IPS DF 6.9 (cell line): ENCODE results near the gene SLC25A14.

ENCODE experiments used
- DNase-seq: peaks from one replicate; pipeline ENCODE4 v3.0.0-alpha.2; 2013; ENCODE audit warnings: low read depth, low spot score
- H3K27ac ChIP-seq: one replicate; pipeline ENCODE4 v1.5.1; 2013; ENCODE audit warnings: low read length, control low read depth
- H3K27me3 ChIP-seq: 2 replicates; pipeline ENCODE4 v1.6.1; 2013; ENCODE audit warnings: mild to moderate bottlenecking, low read length; ENCODE audit not compliant: control insufficient read depth, insufficient read depth
- H3K36me3 ChIP-seq: 2 replicates; pipeline ENCODE4 v1.6.1; 2013; ENCODE audit warnings: low read length; ENCODE audit not compliant: control insufficient read depth, insufficient read depth
- H3K4me1 ChIP-seq: 2 replicates; pipeline ENCODE4 v1.6.1; 2013; ENCODE audit warnings: low read length; ENCODE audit not compliant: control insufficient read depth, insufficient read depth
- H3K4me3 ChIP-seq: 2 replicates; pipeline ENCODE4 v1.5.1; 2013; ENCODE audit warnings: mild to moderate bottlenecking, low read length
- H3K9me3 ChIP-seq: 2 replicates; pipeline ENCODE4 v1.6.1; 2013; ENCODE audit warnings: low read length, inconsistent platforms; ENCODE audit not compliant: control insufficient read depth, insufficient read depth
- WGBS: extraction: QIAGEN DNeasy Blood & Tissue Kit; methylation state at CpG from one replicate; pipeline ENCODE4 v1.1.7; 2013; ENCODE audit warnings: mixed read lengths, missing lambda C conversion rate; ENCODE audit not compliant: insufficient read length, insufficient coverage; 5-methylcytosine and 5-hydroxymethylcytosine counted together

Gene SLC25A14

DNA sequence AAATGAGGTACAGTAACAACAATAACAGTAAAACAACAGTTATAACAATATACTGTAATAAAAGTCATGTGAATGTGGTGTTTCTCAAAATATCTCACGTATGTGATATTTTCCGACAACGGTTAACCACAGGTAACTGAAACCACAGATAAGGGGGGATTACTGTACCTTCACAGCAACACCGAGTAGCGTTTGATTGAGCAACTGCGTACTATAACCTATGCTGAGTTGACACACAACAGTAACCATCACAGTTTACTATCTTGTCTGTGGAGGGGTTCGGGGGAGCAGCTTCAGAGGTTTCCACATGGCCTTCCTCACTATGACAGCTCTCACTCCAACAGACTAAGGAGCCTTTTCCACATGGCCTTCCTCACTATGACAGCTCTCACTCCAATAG lies 75.5 kb downstream of the SLC25A14 start:
- H3K36me3 ChIP-seq, result no peaks in the 10 kb centered on the region
- H3K27ac ChIP-seq, result no peak overlapping the region
- no peak overlapping the region for H3K4me3 ChIP-seq
- no peaks in the 10 kb centered on the region for H3K9me3 ChIP-seq
- peaks cover 2% of the 10 kb centered on the region; the same call in 1 of the 2 replicates for H3K4me1 ChIP-seq
- WGBS, result no CpG with 5 or more reads among the region's 7 CpGs
- DNase-seq, result no peak
- H3K27me3 ChIP-seq, result no peaks in the 10 kb centered on the region

DNA sequence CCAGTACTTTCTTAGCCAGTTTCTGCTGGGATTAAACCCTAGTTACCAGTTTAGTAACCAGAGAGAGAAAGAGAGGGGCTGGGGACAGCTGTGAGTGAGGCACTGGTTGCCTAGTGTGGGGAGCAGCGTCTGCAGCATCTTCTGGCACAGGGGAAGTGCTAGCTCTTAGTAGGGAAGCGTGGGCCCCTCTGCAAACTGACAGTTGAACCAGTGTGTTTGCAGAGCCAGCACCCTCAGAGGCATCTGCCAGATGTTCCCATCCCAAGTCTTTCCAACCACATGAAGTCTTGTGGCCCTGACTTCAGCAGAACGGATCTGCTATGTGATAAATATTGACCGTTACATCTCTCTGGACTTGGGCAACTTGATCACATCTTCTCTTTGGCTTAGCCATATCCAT lies 77.1 kb downstream of the SLC25A14 start:
- no peak overlapping the region for H3K4me3 ChIP-seq
- no peaks in the 10 kb centered on the region for H3K9me3 ChIP-seq
- H3K4me1 ChIP-seq, result peaks cover 2% of the 10 kb centered on the region; the same call in 1 of the 2 replicates
- no peaks in the 10 kb centered on the region for H3K27me3 ChIP-seq
- H3K27ac ChIP-seq, result no peak overlapping the region
- no peaks in the 10 kb centered on the region for H3K36me3 ChIP-seq
- no peak for DNase-seq
- no CpG with 5 or more reads among the region's 4 CpGs for WGBS

DNA sequence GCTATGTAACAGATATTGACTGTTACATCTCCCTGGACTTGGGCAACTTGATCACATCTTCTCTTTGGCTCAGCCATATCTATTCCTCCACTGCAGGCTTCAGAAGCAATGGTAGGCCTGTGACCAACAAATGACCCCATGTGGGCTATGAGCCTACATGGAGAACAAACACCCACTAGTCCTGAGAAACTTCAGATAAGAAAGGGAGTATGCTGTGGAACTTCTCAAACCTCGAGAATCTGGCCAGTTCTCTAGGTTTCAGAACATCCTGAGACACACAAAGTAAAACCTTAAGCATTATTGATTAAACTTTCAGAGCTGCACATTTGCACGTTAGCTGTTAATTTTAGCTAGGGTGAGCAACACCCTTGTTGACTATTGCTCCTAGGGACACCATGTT lies 78.3 kb downstream of the SLC25A14 start:
- Histone ChIP-seq H3K27me3 (no peaks in the 10 kb centered on the region), H3K4me1 (peaks cover 2% of the 10 kb centered on the region; the same call in 1 of the 2 replicates), H3K27ac (no peak overlapping the region), H3K9me3 (no peaks in the 10 kb centered on the region), H3K4me3 (no peak overlapping the region), H3K36me3 (no peaks in the 10 kb centered on the region)
- WGBS, result no CpG with 5 or more reads among the region's 2 CpGs
- no peak for DNase-seq

DNA sequence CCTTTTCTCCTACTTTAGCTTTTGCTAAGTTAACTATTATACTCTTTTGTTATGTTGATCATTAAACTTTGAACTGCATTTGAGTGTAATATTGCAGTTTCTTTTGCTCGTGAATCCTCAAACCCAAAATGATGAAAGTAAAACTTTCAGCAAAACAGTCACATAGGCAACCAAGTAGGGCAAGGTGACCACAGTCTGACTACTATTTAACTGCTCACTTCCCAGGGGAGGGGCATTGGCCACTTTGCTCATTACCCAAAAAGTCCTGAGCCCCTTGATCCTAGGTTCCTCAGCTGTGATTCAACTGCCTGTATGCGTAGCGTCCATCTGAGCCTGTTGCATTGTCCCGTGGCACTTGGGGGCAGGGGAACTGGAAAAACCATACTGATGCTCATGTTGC lies 79.0 kb downstream of the SLC25A14 start:
- WGBS, result no CpG with 5 or more reads among the region's 4 CpGs
- no peaks in the 10 kb centered on the region for H3K27me3 ChIP-seq
- H3K4me1 ChIP-seq, result peaks cover 2% of the 10 kb centered on the region; the same call in 1 of the 2 replicates
- H3K36me3 ChIP-seq, result no peaks in the 10 kb centered on the region
- no peaks in the 10 kb centered on the region for H3K9me3 ChIP-seq
- DNase-seq, result no peak
- no peak overlapping the region for H3K27ac ChIP-seq
- H3K4me3 ChIP-seq, result no peak overlapping the region

DNA sequence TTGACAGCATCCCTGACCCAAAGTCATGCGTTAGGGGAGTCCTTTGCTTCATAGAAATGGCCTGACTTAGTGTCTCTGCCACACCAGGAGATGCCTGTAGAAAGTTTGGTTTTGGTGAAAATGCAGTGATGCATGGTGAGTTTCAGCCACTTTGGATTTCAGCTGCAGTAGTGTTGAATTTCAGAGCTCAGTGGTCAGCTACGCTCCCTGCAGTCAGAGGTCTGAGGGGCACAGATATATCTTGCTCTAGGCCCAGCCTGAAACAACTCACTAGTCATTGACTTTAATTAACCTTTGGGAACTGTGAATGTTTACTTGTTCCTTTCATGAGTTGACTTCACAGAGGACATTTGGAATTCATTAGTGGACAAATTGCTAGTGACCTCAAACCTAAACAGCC lies 79.5 kb downstream of the SLC25A14 start:
- peaks cover 2% of the 10 kb centered on the region; the same call in 1 of the 2 replicates for H3K4me1 ChIP-seq
- H3K4me3 ChIP-seq, result no peak overlapping the region
- no peak for DNase-seq
- H3K36me3 ChIP-seq, result no peaks in the 10 kb centered on the region
- no peak overlapping the region for H3K27ac ChIP-seq
- no peaks in the 10 kb centered on the region for H3K27me3 ChIP-seq
- WGBS, result no CpG with 5 or more reads among the region's 2 CpGs
- H3K9me3 ChIP-seq, result no peaks in the 10 kb centered on the region
